GM12872 (cell line): ENCODE measurements around the gene BTBD6.
A peak's percentile ranks its signal among the peaks of the same experiment; 100 is the strongest.

Source experiments
- CTCF ChIP-seq: IDR thresholded peaks from 3 replicates; pipeline ENCODE4 v1.5.1; 2011; ENCODE audit warnings: low read depth, mild to moderate bottlenecking, low read length, moderate library complexity; ENCODE audit not compliant: insufficient read depth

The BTBD6 gene

GRCh38 chr14:105248368-105249181, at the start of gene BTBD6:
Gene BTBD6, plus strand, starts transcription at chr14:105248533. Its CDS starts 179 bp downstream, at chr14:105248712.
- no peak for TF ChIP-seq CTCF

DNA sequence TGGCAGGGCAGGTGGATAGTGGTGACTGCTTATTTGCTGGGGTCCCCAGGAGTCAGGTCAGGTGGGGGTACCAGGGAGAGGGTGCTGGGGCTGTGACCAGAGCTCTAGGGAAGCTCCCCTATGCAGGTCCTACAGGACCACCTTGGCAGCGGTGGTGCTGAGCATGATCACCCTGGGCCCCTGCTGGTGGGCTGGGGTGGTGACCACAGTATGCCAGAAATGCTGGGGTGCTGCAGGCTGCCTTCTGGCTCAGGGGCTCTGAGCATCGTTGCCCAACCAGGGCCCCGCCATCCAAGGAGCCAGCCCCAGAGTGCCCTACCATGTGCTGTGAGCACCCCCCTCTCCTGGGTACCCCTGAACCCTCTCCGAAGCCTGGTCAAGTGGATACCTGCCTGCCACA, 49.7 kb upstream of the BTBD6 start:
- peak; percentile 17; the same call in 1 of the 3 replicates for TF ChIP-seq CTCF

DNA sequence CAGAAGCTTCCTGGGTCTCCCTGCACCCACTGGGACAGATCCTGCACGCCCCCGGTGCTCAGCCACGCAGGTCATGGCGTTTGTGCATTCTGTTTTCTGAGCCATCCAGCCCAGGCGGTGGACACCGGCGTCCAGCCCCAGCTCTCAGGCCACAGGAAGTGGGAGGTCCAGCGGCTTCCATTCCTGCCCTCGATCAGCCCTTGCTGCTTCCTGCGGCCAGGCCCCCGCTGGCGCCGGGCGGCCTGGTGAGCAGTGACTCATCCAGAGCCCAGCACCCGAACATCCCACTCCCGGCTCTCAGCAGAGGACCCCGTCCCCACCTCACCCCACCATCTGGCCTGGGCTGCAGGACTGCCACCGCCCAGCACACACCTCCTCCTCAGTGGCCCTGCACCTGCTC, 49.2 kb upstream of the BTBD6 start:
- no peak for TF ChIP-seq CTCF

GRCh38 chr14:105200074-105200473, 48.3 kb upstream of the BTBD6 start:
- TF ChIP-seq CTCF = no peak; the same call in 2 of the 3 replicates

DNA sequence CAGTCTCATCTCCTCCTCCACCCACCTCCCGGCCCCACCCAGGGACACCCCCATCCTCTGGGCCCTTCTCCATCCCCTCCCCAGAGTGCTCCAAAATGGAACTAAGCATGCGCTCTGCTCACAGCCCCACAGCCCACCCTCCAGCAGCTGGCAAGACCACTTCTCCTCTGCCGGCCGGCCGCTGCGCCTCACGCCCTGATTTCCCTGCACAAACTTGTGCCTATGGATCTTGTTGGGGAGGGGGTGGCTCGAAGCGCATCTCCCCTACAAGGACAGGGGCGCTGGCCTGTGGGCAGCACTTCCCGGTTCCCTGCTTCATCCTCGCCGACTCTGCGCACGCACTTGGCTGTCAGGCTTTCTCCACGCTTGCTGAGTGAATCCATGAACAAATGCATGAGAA, 47.7 kb upstream of the BTBD6 start:
- no peak for TF ChIP-seq CTCF

- TF ChIP-seq CTCF = peak; percentile 30; the same call in 2 of the 3 replicates
Measured at GRCh38 chr14:105201156-105201924, 47.0 kb upstream of the BTBD6 start.

DNA sequence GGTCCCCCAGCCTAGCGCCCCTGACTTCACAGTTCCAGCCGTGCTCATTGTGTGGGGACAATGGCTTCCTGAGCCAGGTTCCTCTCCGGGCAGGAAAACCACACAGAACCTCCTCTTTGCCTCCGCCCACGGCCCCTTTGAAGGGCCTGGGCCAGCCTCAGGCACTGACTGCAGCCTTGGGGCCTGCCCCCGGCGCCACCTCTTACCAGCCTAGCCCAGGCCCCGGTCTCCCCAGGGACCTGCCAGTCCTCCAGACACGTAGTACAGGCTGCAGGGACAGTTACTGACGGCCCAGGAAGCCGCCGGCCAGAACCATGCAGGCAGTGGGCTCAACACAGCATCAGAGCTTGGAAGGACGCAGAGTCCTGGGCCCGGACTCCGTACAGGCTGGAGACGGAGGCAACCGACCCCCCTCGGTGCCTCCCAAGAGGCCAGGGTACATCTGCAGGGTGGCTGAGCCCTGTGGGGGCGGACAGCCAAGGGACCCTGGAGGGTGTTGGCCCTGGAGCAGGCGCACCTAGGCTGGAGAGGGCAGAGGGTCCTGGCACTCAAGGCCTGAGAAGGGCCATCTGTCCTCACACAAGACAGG, 46.3 kb upstream of the BTBD6 start:
- no peak for TF ChIP-seq CTCF
